HCT116 (cell line): ENCODE data around the gene MYO7A. TPM values are rescaled to one million over a fixed set of nuclear protein-coding genes. Genes with fewer than 3 reads are reported as not detected.

Source experiments
- ATAC-seq: fragments of 200-7000 bp; cut with Tn5 transposase; 2 replicates; pipeline ENCODE4 v1.9.1; 2020; ENCODE audit warnings: mild to moderate bottlenecking, moderate library complexity
- BruUV-seq: library from RNA; stranded (reverse); fragments of 400-500 nt; replicated peaks from 2 replicates; lab custom pipeline; 2021; lab: Mats Ljungman, UMichigan
- CTCF ChIA-PET: fragments of 300-600 bp; sonication (Branson Sonifier 250); formaldehyde crosslinking; loops from one replicate; lab custom pipeline; 2021; ENCODE audit warnings: antibody characterized with exemption; lab: Charles Lee
- POLR2A ChIA-PET: fragments of 300-600, 350-600 bp; sonication (Branson Sonifier 250); formaldehyde crosslinking; loops from one replicate; lab custom pipeline; 2021; ENCODE audit warnings: antibody characterized with exemption; lab: Charles Lee
- RAD21 ChIA-PET, 2 experiments: fragments of 300-600 bp; sonication (Branson Sonifier 250); formaldehyde crosslinking; loops; one replicate each; lab custom pipeline; 2023; ENCODE audit warnings: low total read pairs in 2 of 2; ENCODE audit not compliant: uncharacterized antibody in 2 of 2, unreplicated experiment in 2 of 2, low non-redundant PET in 1 of 2; lab: Charles Lee
- DNase-seq: peaks from one replicate; pipeline ENCODE4 v3.0.0-alpha.2; 2010; ENCODE audit warnings: low read depth, low spot score
- H2AFZ ChIP-seq: fragments of 200-600 bp; shearing (Covaris generic), sonication (generic); 2 replicates; pipeline ENCODE4 v1.6.1; 2017; ENCODE audit warnings: low read depth, mixed run types, mixed read lengths, antibody characterized with exemption, low read length; ENCODE audit not compliant: poor library complexity, severe bottlenecking
- H3K27ac ChIP-seq: 2 replicates; pipeline ENCODE4 v1.5.1; 2012; ENCODE audit warnings: low read depth, low read length
- H3K27me3 ChIP-seq: fragments of 200-600 bp; sonication (generic); 2 replicates; pipeline ENCODE4 v1.6.1; 2016; ENCODE audit warnings: mixed run types, low read length, mixed read lengths; ENCODE audit not compliant: insufficient read depth
- H3K36me3 ChIP-seq, 2 experiments: fragments of 200-500 bp in 1 of 2; fragments of 200-600 bp in 1 of 2; sonication (Bioruptor generic) in 1 of 2; sonication (generic) in 1 of 2; 2 replicates each; pipeline versions ENCODE4 v1.5.1 to v1.6.1; 2014 to 2016; ENCODE audit warnings: low read length in 2 of 2, inconsistent platforms in 1 of 2, mixed read lengths in 1 of 2, mixed run types in 1 of 2; ENCODE audit not compliant: insufficient read depth in 2 of 2, control insufficient read depth in 1 of 2
- H3K4me1 ChIP-seq, 2 experiments: fragments of 200-600 bp in 1 of 2; sonication (generic) in 1 of 2; 2 replicates each; pipeline versions ENCODE4 v1.5.1 to v1.6.1; 2012 to 2017; ENCODE audit warnings: low read length in 2 of 2, inconsistent platforms in 1 of 2, mild to moderate bottlenecking in 1 of 2, mixed read lengths in 1 of 2, mixed run types in 1 of 2, moderate library complexity in 1 of 2; ENCODE audit not compliant: insufficient read depth in 2 of 2, control insufficient read depth in 1 of 2
- H3K4me2 ChIP-seq: fragments of 200-600 bp; sonication (generic); 2 replicates; pipeline ENCODE4 v1.6.1; 2017; ENCODE audit warnings: mixed run types, low read length, mixed read lengths
- H3K4me3 ChIP-seq, 2 experiments: fragments of 200-600 bp in 1 of 2; sonication (generic) in 1 of 2; replicated peaks in 1 of 2; 2 replicates each; pipeline ENCODE4 v1.5.1; 2011 to 2016; ENCODE audit warnings: low read length in 2 of 2, control low read depth in 1 of 2, low read depth in 1 of 2, mild to moderate bottlenecking in 1 of 2, mixed read lengths in 1 of 2, mixed run types in 1 of 2
- H3K79me2 ChIP-seq: fragments of 200-600 bp; sonication (generic); 2 replicates; pipeline ENCODE4 v1.6.1; 2017; ENCODE audit warnings: mild to moderate bottlenecking, mixed run types, low read length, moderate library complexity, mixed read lengths; ENCODE audit not compliant: insufficient read depth
- H3K9ac ChIP-seq: fragments of 200-600 bp; sonication (generic); 2 replicates; pipeline ENCODE4 v1.6.1; 2016; ENCODE audit warnings: low read length, mixed read lengths
- H3K9me2 ChIP-seq: fragments of 200-600 bp; sonication (generic), shearing (Covaris generic); 2 replicates; pipeline ENCODE4 v1.6.1; 2017; ENCODE audit warnings: mixed run types, mild to moderate bottlenecking, moderate library complexity; ENCODE audit not compliant: insufficient read depth
- H3K9me3 ChIP-seq, 2 experiments: fragments of 200-500 bp in 1 of 2; fragments of 200-600 bp in 1 of 2; sonication (Bioruptor generic) in 1 of 2; sonication (generic) in 1 of 2; 2 replicates each; pipeline ENCODE4 v1.6.1; 2014 to 2017; ENCODE audit warnings: low read length in 2 of 2, mixed read lengths in 2 of 2, inconsistent platforms in 1 of 2, low read depth in 1 of 2, mild to moderate bottlenecking in 1 of 2, mixed run types in 1 of 2, moderate library complexity in 1 of 2; ENCODE audit not compliant: control insufficient read depth in 1 of 2, insufficient read depth in 1 of 2
- H4K20me1 ChIP-seq: fragments of 200-600 bp; sonication (generic), shearing (Covaris generic); 2 replicates; pipeline ENCODE4 v1.6.1; 2017; ENCODE audit warnings: mixed run types, mild to moderate bottlenecking, moderate library complexity; ENCODE audit not compliant: insufficient read depth
- EZH2phosphoT487 ChIP-seq: fragments of 200-600 bp; IDR thresholded peaks from 2 replicates; pipeline ENCODE4 v1.6.1; 2018; ENCODE audit warnings: antibody characterized with exemption, borderline replicate concordance
- JUND ChIP-seq: IDR thresholded peaks from 2 replicates; pipeline ENCODE4 v1.6.1; 2012
- RAD21 ChIP-seq: IDR thresholded peaks from 2 replicates; pipeline ENCODE4 v1.6.1; 2012; ENCODE audit warnings: low read depth, mild to moderate bottlenecking
- SIN3A ChIP-seq: IDR thresholded peaks from 2 replicates; pipeline ENCODE4 v1.6.1; 2012; ENCODE audit warnings: low read depth
- SP1 ChIP-seq: IDR thresholded peaks from 2 replicates; pipeline ENCODE4 v1.6.1; 2012; ENCODE audit warnings: low read depth
- TCF7L2 ChIP-seq: IDR thresholded peaks from 2 replicates; pipeline ENCODE4 v1.7.0; 2011; ENCODE audit warnings: borderline replicate concordance, inconsistent platforms; ENCODE audit not compliant: insufficient read depth, insufficient read length; ENCODE audit errors: extremely low read depth
- ZNF274 ChIP-seq: fragments of 200-500 bp; sonication (Bioruptor generic); IDR thresholded peaks from 2 replicates; pipeline ENCODE4 v1.6.1; 2014; ENCODE audit warnings: mild to moderate bottlenecking, low read depth, low read length, inconsistent platforms
- intact Hi-C: fragments of 100-400 bp; cut with micrococcal nuclease; formaldehyde crosslinking; loops from 2 replicates; pipeline ENCODE4 v1.10.0; 2022
- total RNA-seq: library from RNA; stranded (reverse); gene quantifications from one replicate; pipeline ENCODE4 v1.2.1, GENCODE V29; 2021; ENCODE audit not compliant: unreplicated experiment
- TF ChIP-seq, protein P1 (sequence below): IDR thresholded peaks from 2 replicates; pipeline ENCODE4 v1.6.1; 2012

Gene MYO7A
- total RNA-seq, 1 experiment from 2014 or later = 1.8 TPM

DNA sequence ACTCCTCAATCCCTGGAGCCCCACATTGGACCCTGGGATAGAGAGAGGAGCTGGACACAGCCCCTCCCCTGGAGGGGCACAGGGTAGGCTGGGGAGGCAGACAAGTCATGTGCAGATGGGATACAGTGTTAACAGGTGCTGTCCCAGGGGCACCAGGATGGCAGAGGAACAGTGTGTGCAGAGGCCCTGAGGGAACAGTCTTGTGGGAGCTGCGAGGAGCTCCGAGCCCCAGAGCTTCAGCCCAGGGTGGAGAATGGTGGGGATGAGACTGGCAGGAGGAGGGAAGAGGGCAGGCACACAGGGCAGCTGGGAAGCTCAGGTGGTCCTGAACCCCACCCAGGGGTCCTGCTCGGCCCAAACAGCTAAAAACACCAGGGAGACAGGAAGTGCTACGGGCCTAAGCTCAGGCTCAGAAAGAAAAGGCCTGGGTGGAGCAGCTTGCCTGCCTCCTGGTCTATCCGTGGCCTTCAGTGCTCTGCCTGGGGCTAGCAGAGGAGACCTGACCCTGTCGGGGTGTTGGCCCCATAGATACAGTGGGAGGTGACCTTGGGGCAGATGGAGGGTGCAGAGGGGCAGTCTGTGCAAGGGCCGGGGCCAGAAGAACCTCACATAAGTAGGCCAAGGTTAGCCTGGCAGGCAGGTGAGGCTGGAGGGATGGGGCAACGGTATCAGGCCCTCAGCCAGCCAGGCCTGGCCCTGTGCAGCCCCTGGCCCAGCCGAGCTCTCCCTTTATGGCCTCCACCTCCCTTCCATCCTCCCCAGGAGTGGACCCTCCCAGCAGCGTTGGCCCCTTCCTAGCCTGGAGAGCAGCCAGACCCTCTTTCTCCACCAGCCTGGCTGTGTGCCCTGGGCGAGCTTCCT, 45.8 kb upstream of the MYO7A start:
- DNase-seq (no peak), ATAC-seq (no peak)
- Histone ChIP-seq H3K36me3 (no peaks in the 10 kb centered on the region), H3K27me3 (no peaks in the 10 kb centered on the region), H3K4me2 (no peak overlapping the region), H3K4me1 (no peaks in the 10 kb centered on the region), H3K9me2 (no peaks in the 10 kb centered on the region), H3K27ac (no peak overlapping the region), H4K20me1 (no peaks in the 10 kb centered on the region), H3K4me3 (no peak overlapping the region), H3K9me3 (no peaks in the 10 kb centered on the region), H3K9ac (no peak overlapping the region), H2AFZ (no peak overlapping the region)
- RAD21 ChIA-PET = no interaction called here
- POLR2A ChIA-PET = no interaction called here
- intact Hi-C loops = no loop called here
- BruUV-seq = no TSS peak
- TF ChIP-seq JUND (no peak), EZH2phosphoT487 (no peak), SIN3A (no peak), TCF7L2 (no peak), RAD21 (no peak), SP1 (no peak), ZNF274 (no peak)
- TF ChIP-seq, protein P1, sequence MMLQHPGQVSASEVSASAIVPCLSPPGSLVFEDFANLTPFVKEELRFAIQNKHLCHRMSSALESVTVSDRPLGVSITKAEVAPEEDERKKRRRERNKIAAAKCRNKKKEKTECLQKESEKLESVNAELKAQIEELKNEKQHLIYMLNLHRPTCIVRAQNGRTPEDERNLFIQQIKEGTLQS = no peak
- TF ChIP-seq, all 23 proteins: peak for 0
- no peaks in the 10 kb centered on the region for H3K79me2 ChIP-seq
- CTCF ChIA-PET = interaction anchor here (1.4 to 3.6 kb wide), 3 partner anchors 9 to 35 kb away, joined by 4 to 19 read pairs (median 7); no protein-coding TSS in a partner anchor
